Activated CD4-positive, alpha-beta memory T cell treated with anti-CD3 and anti-CD28 coated beads, Interleukin-2, amount 10 ng/mL, durations not matched to agents 7 days and 5 days (primary cell): Measurements from ENCODE around the gene ANAPC5. TPM values are rescaled to one million over a fixed set of nuclear protein-coding genes. Genes with fewer than 3 reads are reported as not detected.
"Not testable (repeated sequence)": the region's sequence is repeated elsewhere in the genome, so short reads cannot be mapped to it uniquely, and the experiment has no call there.

Source experiments
- CTCF ChIA-PET: fragments of 350-600 bp; sonication (Branson Sonifier 250); formaldehyde crosslinking; loops from one replicate; lab custom pipeline; 2021; ENCODE audit warnings: antibody characterized with exemption, inconsistent platforms; lab: Charles Lee
- POLR2A ChIA-PET: fragments of 350-600 bp; sonication (Branson Sonifier 250); formaldehyde crosslinking; loops from one replicate; lab custom pipeline; 2021; ENCODE audit warnings: antibody characterized with exemption; lab: Charles Lee
- DNase-seq: peaks from one replicate; pipeline ENCODE4 v3.0.0-alpha.2; 2020
- H3K27ac Mint-ChIP-seq: one replicate; pipeline ENCODE4 v1.8.0; 2021; ENCODE audit warnings: mild to moderate bottlenecking, mixed read lengths
- H3K27me3 Mint-ChIP-seq: one replicate; pipeline ENCODE4 v1.8.0; 2021; ENCODE audit warnings: mixed read lengths
- H3K36me3 Mint-ChIP-seq: one replicate; pipeline ENCODE4 v1.8.0; 2021; ENCODE audit warnings: low read depth, mixed read lengths
- H3K4me1 Mint-ChIP-seq: one replicate; pipeline ENCODE4 v1.8.0; 2021; ENCODE audit warnings: mixed read lengths
- H3K4me3 Mint-ChIP-seq: one replicate; pipeline ENCODE4 v1.8.0; 2021; ENCODE audit warnings: mild to moderate bottlenecking, mixed read lengths
- H3K9me3 Mint-ChIP-seq: one replicate; pipeline ENCODE4 v1.8.0; 2021; ENCODE audit warnings: mixed read lengths
- total RNA-seq, 2 experiments: library from RNA; stranded (reverse); gene quantifications; one replicate each; pipeline ENCODE4 v1.2.3, GENCODE V29; 2021

ANAPC5 gene
- 100 to 1,000 TPM; 125 to 131 TPM for total RNA-seq

- Mint-ChIP-seq H3K4me1 (peaks cover 36% of the 10 kb centered on the region), H3K4me3 (peak within 1 kb of the TSS; percentile 91), H3K36me3 (peaks cover 13% of the 10 kb centered on the region), H3K27me3 (peaks cover 5% of the 10 kb centered on the region), H3K27ac (peak within 1 kb of the TSS; percentile 91), H3K9me3 (no peaks in the 10 kb centered on the region)
- POLR2A ChIA-PET: interaction anchor here (0.6 to 5.0 kb wide), 38 partner anchors 11 to 814 kb away, joined by 3 to 142 read pairs (median 4); partner anchors contain the start of genes ORAI1 and RNF34
- peak; percentile 93 for DNase-seq
- CTCF ChIA-PET: interaction anchor here (0.7 to 1.9 kb wide), 14 partner anchors 10 to 335 kb away, joined by 3 to 12 read pairs (median 4); partner anchors contain the start of gene RNF34
Observed at GRCh38 chr12:121351820-121352681, at the start of gene ANAPC5. Gene ANAPC5 (minus strand): TSS chr12:121352411. CDS start chr12:121352340, 71 bp downstream.

- Mint-ChIP-seq H3K27me3 (no peaks in the 10 kb centered on the region), H3K9me3 (no peaks in the 10 kb centered on the region), H3K4me1 (peaks cover 45% of the 10 kb centered on the region), H3K36me3 (peaks cover 35% of the 10 kb centered on the region), H3K4me3 (peak overlapping the region; percentile 90), H3K27ac (peak overlapping the region; percentile 97)
- DNase-seq: peak; percentile 61
- ChIA-PET CTCF (interaction anchor here (1.0 to 4.3 kb wide), 10 partner anchors 9 to 282 kb away, joined by 3 to 29 read pairs (median 4); partner anchors contain the start of gene ANAPC5), POLR2A (interaction anchor here (0.6 to 4.7 kb wide), 59 partner anchors 10 to 1108 kb away, joined by 3 to 142 read pairs (median 4); partner anchors contain the start of genes ANAPC5, CAMKK2, DIABLO and KDM2B)
Observed at GRCh38 chr12:121400332-121401139, 48.3 kb upstream of the ANAPC5 start.

- CTCF ChIA-PET: interaction anchor here (0.5 to 4.3 kb wide), 10 partner anchors 8 to 1198 kb away, joined by 3 to 29 read pairs (median 4); no protein-coding TSS in a partner anchor
- no peaks in the 10 kb centered on the region for H3K9me3 Mint-ChIP-seq
- peaks cover 28% of the 10 kb centered on the region for H3K36me3 Mint-ChIP-seq
- H3K4me1 Mint-ChIP-seq: peaks cover 42% of the 10 kb centered on the region
- POLR2A ChIA-PET: interaction anchor here (0.6 to 4.7 kb wide), 57 partner anchors 10 to 1107 kb away, joined by 3 to 142 read pairs (median 4); partner anchors contain the start of genes ANAPC5, CAMKK2, DIABLO and KDM2B
- no peaks in the 10 kb centered on the region for H3K27me3 Mint-ChIP-seq
- H3K27ac Mint-ChIP-seq: peak within 1 kb of the TSS; percentile 97
- H3K4me3 Mint-ChIP-seq: peak within 1 kb of the TSS; percentile 90
- peak; percentile 99 for DNase-seq
Observed at GRCh38 chr12:121399391-121400331, 47.5 kb upstream of the ANAPC5 start, which contains the start of gene RNF34. Gene RNF34 (plus strand): TSS chr12:121400118. CDS start chr12:121400213, 95 bp downstream.

- POLR2A ChIA-PET: interaction anchor here (1.4 to 4.7 kb wide), 8 partner anchors 8 to 181 kb away, joined by 3 to 142 read pairs (median 28); partner anchors contain the start of genes ANAPC5 and KDM2B
- no peaks in the 10 kb centered on the region for H3K9me3 Mint-ChIP-seq
- peaks cover 33% of the 10 kb centered on the region for H3K4me1 Mint-ChIP-seq
- CTCF ChIA-PET: interaction anchor here (4.3 kb wide), 1 partner anchor 63 kb away, joined by 29 read pairs; no protein-coding TSS in a partner anchor
- H3K36me3 Mint-ChIP-seq: peaks cover 21% of the 10 kb centered on the region
- no peaks in the 10 kb centered on the region for H3K27me3 Mint-ChIP-seq
- peak overlapping the region; percentile 90 for H3K4me3 Mint-ChIP-seq
- no peak for DNase-seq
- no peak overlapping the region for H3K27ac Mint-ChIP-seq
Observed at GRCh38 chr12:121398355-121398754, 46.1 kb upstream of the ANAPC5 start.

- H3K4me3 Mint-ChIP-seq: no peak overlapping the region
- ChIA-PET CTCF (no interaction called here), POLR2A (interaction anchor here (1.6 kb wide), 1 partner anchor 45 kb away, joined by 5 read pairs; no protein-coding TSS in a partner anchor)
- peaks cover 28% of the 10 kb centered on the region for H3K4me1 Mint-ChIP-seq
- no peak for DNase-seq
- H3K9me3 Mint-ChIP-seq: no peaks in the 10 kb centered on the region
- H3K36me3 Mint-ChIP-seq: peaks cover 16% of the 10 kb centered on the region
- no peak overlapping the region for H3K27ac Mint-ChIP-seq
- no peaks in the 10 kb centered on the region for H3K27me3 Mint-ChIP-seq
Observed at GRCh38 chr12:121397521-121397920, 45.3 kb upstream of the ANAPC5 start.

GRCh38 chr12:121392325-121392716, 40.1 kb upstream of the ANAPC5 start:
- Mint-ChIP-seq H3K9me3 (no peaks in the 10 kb centered on the region), H3K27ac (peak overlapping the region; percentile 74), H3K4me3 (peak overlapping the region; percentile 5)

GRCh38 chr12:121391619-121392324, 39.6 kb upstream of the ANAPC5 start:
- DNase-seq: peak; percentile 58
- POLR2A ChIA-PET: interaction anchor here (0.5 to 6.0 kb wide), 7 partner anchors 8 to 280 kb away, joined by 3 to 112 read pairs (median 3); partner anchors contain the start of genes ANAPC5 and RNF34
- Mint-ChIP-seq H3K36me3 (no peaks in the 10 kb centered on the region), H3K27me3 (no peaks in the 10 kb centered on the region), H3K4me3 (peak overlapping the region; percentile 48), H3K27ac (peak overlapping the region; percentile 74), H3K9me3 (no peaks in the 10 kb centered on the region), H3K4me1 (peaks cover 18% of the 10 kb centered on the region)
- CTCF ChIA-PET: interaction anchor here (0.7 to 1.8 kb wide), 4 partner anchors 9 to 402 kb away, joined by 3 to 11 read pairs (median 4); partner anchors contain the start of gene RNF34

More at GRCh38 chr12:121392325-121392716, 40.1 kb upstream of the ANAPC5 start:
- Mint-ChIP-seq H3K36me3 (no peaks in the 10 kb centered on the region), H3K27me3 (no peaks in the 10 kb centered on the region), H3K4me1 (peaks cover 18% of the 10 kb centered on the region)
- ChIA-PET CTCF (interaction anchor here (0.7 to 1.8 kb wide), 3 partner anchors 8 to 402 kb away, joined by 3 to 11 read pairs (median 4); partner anchors contain the start of gene RNF34), POLR2A (interaction anchor here (0.5 to 6.0 kb wide), 6 partner anchors 8 to 279 kb away, joined by 3 to 112 read pairs (median 5); partner anchors contain the start of genes ANAPC5 and RNF34)
- no peak for DNase-seq

- H3K27me3 Mint-ChIP-seq: no peaks in the 10 kb centered on the region
- H3K4me1 Mint-ChIP-seq: peaks cover 18% of the 10 kb centered on the region
- ChIA-PET CTCF (interaction anchor here (1.1 to 1.8 kb wide), 2 partner anchors 10 to 53 kb away, joined by 3 to 11 read pairs; partner anchors contain the start of gene RNF34), POLR2A (interaction anchor here (1.4 to 6.0 kb wide), 2 partner anchors 10 to 39 kb away, joined by 12 to 112 read pairs; partner anchors contain the start of genes ANAPC5 and RNF34)
- H3K36me3 Mint-ChIP-seq: no peaks in the 10 kb centered on the region
- no peak overlapping the region for H3K27ac Mint-ChIP-seq
- no peak for DNase-seq
- H3K4me3 Mint-ChIP-seq: no peak overlapping the region
- no peaks in the 10 kb centered on the region for H3K9me3 Mint-ChIP-seq
Observed at GRCh38 chr12:121390856-121391255, 38.6 kb upstream of the ANAPC5 start.

- POLR2A ChIA-PET: interaction anchor here (1.2 to 6.0 kb wide), 2 partner anchors 12 to 36 kb away, joined by 4 to 112 read pairs; partner anchors contain the start of genes ANAPC5 and RNF34
Observed at GRCh38 chr12:121388421-121388981, 36.3 kb upstream of the ANAPC5 start.

GRCh38 chr12:121384891-121385290, 32.7 kb upstream of the ANAPC5 start:
- ChIA-PET CTCF (interaction anchor here (1.3 kb wide), 1 partner anchor 58 kb away, joined by 3 read pairs; no protein-coding TSS in a partner anchor), POLR2A (interaction anchor here (1.4 to 1.6 kb wide), 4 partner anchors 14 to 33 kb away, joined by 4 to 9 read pairs (median 7); partner anchors contain the start of genes ANAPC5 and RNF34)
- H3K27ac Mint-ChIP-seq, H3K4me1 Mint-ChIP-seq, H3K4me3 Mint-ChIP-seq, H3K9me3 Mint-ChIP-seq, H3K27me3 Mint-ChIP-seq, H3K36me3 Mint-ChIP-seq, DNase-seq: not testable (repeated sequence)

More at GRCh38 chr12:121388421-121388981, 36.3 kb upstream of the ANAPC5 start:
- H3K4me3 Mint-ChIP-seq: no peak overlapping the region
- H3K9me3 Mint-ChIP-seq: no peaks in the 10 kb centered on the region
- H3K27me3 Mint-ChIP-seq: peaks cover 5% of the 10 kb centered on the region
- H3K36me3 Mint-ChIP-seq: no peaks in the 10 kb centered on the region
- no peak overlapping the region for H3K27ac Mint-ChIP-seq
- CTCF ChIA-PET: interaction anchor here (1.1 to 1.2 kb wide), 2 partner anchors 54 to 130 kb away, joined by 3 read pairs; no protein-coding TSS in a partner anchor
- peaks cover 18% of the 10 kb centered on the region for H3K4me1 Mint-ChIP-seq
- no peak for DNase-seq
